GM12801 (cell line): ENCODE results near the gene TEX44.

ENCODE experiments used
- TF ChIP-seq, protein P1 (sequence below): IDR thresholded peaks from one replicate; pipeline ENCODE4 v1.5.1; 2011; ENCODE audit warnings: control low read depth; ENCODE audit not compliant: insufficient read length; ENCODE audit errors: extremely low read depth

TEX44 gene

GRCh38 chr2:231613331-231613662, 20.6 kb downstream of the TEX44 start:
- TF ChIP-seq, protein P1, sequence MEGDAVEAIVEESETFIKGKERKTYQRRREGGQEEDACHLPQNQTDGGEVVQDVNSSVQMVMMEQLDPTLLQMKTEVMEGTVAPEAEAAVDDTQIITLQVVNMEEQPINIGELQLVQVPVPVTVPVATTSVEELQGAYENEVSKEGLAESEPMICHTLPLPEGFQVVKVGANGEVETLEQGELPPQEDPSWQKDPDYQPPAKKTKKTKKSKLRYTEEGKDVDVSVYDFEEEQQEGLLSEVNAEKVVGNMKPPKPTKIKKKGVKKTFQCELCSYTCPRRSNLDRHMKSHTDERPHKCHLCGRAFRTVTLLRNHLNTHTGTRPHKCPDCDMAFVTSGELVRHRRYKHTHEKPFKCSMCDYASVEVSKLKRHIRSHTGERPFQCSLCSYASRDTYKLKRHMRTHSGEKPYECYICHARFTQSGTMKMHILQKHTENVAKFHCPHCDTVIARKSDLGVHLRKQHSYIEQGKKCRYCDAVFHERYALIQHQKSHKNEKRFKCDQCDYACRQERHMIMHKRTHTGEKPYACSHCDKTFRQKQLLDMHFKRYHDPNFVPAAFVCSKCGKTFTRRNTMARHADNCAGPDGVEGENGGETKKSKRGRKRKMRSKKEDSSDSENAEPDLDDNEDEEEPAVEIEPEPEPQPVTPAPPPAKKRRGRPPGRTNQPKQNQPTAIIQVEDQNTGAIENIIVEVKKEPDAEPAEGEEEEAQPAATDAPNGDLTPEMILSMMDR: no peak

GRCh38 chr2:231613663-231614558, 21.2 kb downstream of the TEX44 start:
- TF ChIP-seq, protein P1: no peak

- TF ChIP-seq, protein P1: no peak
These were observed 21.9 kb downstream of the TEX44 start for GRCh38 chr2:231614559-231615057.

- TF ChIP-seq, protein P1: no peak
These were observed 22.5 kb downstream of the TEX44 start for GRCh38 chr2:231615058-231615671.

DNA sequence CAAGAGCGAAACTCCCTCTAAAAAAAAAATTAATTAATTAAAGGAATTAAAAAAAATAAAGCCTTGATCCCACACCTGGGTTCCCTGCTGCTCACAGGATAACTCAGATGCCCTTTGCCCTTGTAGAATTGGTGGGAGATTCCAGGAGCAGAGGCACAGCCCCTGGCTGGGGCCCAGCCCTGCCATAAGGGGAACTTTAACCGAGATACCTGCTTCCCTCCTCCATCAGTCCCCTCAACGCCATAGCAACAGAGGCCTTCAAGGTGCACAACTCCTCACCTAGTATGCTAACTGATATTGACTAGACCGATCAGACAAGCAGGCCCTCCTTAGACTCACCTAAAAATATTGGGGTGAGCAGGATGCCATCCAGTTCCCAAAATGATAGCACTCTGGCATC, 23.6 kb downstream of the TEX44 start:
- TF ChIP-seq, protein P1: no peak

DNA sequence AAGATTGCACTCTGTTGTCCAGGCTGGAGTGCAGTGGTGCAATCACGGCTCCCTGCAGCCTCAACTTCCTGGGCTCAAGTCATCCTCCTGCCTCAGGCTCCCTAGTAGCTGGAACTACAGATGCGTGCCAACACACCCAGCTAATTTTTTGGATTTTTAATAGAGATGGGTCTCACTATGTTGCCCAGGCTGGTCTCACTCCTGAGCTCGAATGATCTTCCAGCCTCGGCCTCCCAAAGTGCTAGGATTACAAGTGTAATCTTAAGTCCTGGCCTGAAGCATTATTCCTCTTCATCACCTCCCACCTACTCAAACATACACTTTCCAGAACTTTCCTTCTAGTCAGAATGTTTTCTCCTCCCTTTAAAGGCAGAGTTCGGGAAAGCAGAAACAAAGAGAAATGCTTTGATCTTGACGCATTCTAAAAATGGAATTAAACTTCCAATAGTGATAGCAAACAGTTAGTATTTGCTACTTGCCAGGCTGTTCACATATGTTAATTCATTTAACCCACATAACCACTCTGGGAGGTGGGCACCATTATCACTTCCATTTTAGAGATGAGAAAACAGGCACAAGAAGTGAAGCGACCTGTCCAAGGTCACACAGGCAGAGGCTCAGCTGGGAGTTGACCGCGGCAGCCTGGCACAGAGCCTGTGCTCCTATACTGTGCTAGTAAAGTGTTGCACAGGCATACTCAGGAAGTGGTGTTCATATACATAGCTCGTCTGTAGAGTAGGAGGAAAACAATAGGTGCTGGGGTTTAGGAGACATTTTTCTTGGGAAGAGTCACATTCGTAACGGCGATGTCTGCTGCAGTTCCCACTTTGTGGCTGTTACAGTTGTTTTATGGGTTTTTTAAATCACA, 24.6 kb downstream of the TEX44 start:
- TF ChIP-seq, protein P1: no peak
